Liver (tissue), 9 donors: ENCODE data around the gene AP2A2. TPM values are rescaled to one million over a fixed set of nuclear protein-coding genes. Genes with fewer than 3 reads are reported as not detected.

Experiments
- DNase-seq: peaks from one replicate; pipeline ENCODE4 v3.0.0-alpha.2; 2017; ENCODE audit warnings: low spot score
- H3K27ac ChIP-seq, 2 donors: one replicate each; pipeline ENCODE4 v1.7.0; 2013; ENCODE audit warnings: inconsistent platforms in 2 of 2, low read length in 2 of 2, control low read depth in 1 of 2, low read depth in 1 of 2, mild to moderate bottlenecking in 1 of 2
- H3K27me3 ChIP-seq, 4 donors: one replicate each; pipeline versions ENCODE4 v1.6.1 to v1.7.0; 2013; ENCODE audit warnings: low read length in 3 of 4, inconsistent platforms in 1 of 4, mild to moderate bottlenecking in 1 of 4, moderate library complexity in 1 of 4; ENCODE audit not compliant: control insufficient read depth in 4 of 4, insufficient read depth in 4 of 4
- H3K36me3 ChIP-seq, 4 donors: one replicate each; pipeline versions ENCODE4 v1.6.1 to v1.7.0; 2013; ENCODE audit warnings: low read length in 3 of 4, mild to moderate bottlenecking in 3 of 4, low read depth in 1 of 4, moderate library complexity in 1 of 4; ENCODE audit not compliant: control insufficient read depth in 4 of 4, insufficient read depth in 3 of 4
- H3K4me1 ChIP-seq, 4 donors: one replicate each; pipeline versions ENCODE4 v1.6.1 to v1.7.0; 2013; ENCODE audit warnings: low read length in 3 of 4, mild to moderate bottlenecking in 3 of 4, moderate library complexity in 1 of 4; ENCODE audit not compliant: control insufficient read depth in 4 of 4, insufficient read depth in 4 of 4
- H3K4me3 ChIP-seq, 3 donors: one replicate each; pipeline versions ENCODE4 v1.6.1 to v1.7.0; 2013; ENCODE audit warnings: low read length in 3 of 3, control low read depth in 1 of 3, low read depth in 1 of 3, mild to moderate bottlenecking in 1 of 3
- H3K9ac ChIP-seq, 2 donors: one replicate each; pipeline ENCODE4 v1.7.0; 2013; ENCODE audit warnings: low read length in 2 of 2, mild to moderate bottlenecking in 2 of 2, moderate library complexity in 2 of 2, control low read depth in 1 of 2, low read depth in 1 of 2
- H3K9me3 ChIP-seq, 4 donors: one replicate each; pipeline versions ENCODE4 v1.6.1 to v1.7.0; 2013; ENCODE audit warnings: low read length in 3 of 4; ENCODE audit not compliant: control insufficient read depth in 4 of 4
- CTCF ChIP-seq: fragments of 150-350 bp; IDR thresholded peaks from 2 replicates; pipeline ENCODE4 v1.5.1; 2017; ENCODE audit warnings: improper control_type of control experiment, low read depth, low read length; ENCODE audit not compliant: missing input control
- EGR1 ChIP-seq, 2 donors: IDR thresholded peaks; 2 replicates each; pipeline ENCODE4 v1.6.1; 2016 to 2018; ENCODE audit warnings: antibody characterized with exemption in 2 of 2, low read depth in 2 of 2
- FOXA2 ChIP-seq: IDR thresholded peaks from 2 replicates; pipeline ENCODE4 v1.6.1; 2016; ENCODE audit warnings: antibody characterized with exemption
- JUND ChIP-seq, 2 donors: IDR thresholded peaks; 2 replicates each; pipeline ENCODE4 v1.6.1; 2016; ENCODE audit warnings: antibody characterized with exemption in 2 of 2
- RAD21 ChIP-seq, 2 donors: IDR thresholded peaks; 2 replicates each; pipeline ENCODE4 v1.6.1; 2016; ENCODE audit warnings: antibody characterized with exemption in 2 of 2, mild to moderate bottlenecking in 2 of 2
- TAF1 ChIP-seq: conservative IDR thresholded peaks from 2 replicates; pipeline ENCODE4 v1.6.1; 2016; ENCODE audit warnings: antibody characterized with exemption, mild to moderate bottlenecking
- WGBS: extraction: QIAGEN DNeasy Blood & Tissue Kit; methylation state at CpG from one replicate; pipeline ENCODE4 v1.1.7; 2013; 5-methylcytosine and 5-hydroxymethylcytosine counted together
- polyA plus RNA-seq, 2 donors: library from polyadenylated mRNA; stranded (reverse) in 1 of 2; unstranded in 1 of 2; fragments of 200-250 nt in 1 of 2; fragments of >200 nt in 1 of 2; fragmentation: Nextera tagmentation in 1 of 2; extraction: Ambion mirVana in 1 of 2; gene quantifications; one replicate each; pipeline versions ENCODE4 v1.2.1 to v1.2.3, GENCODE V29; 2013 to 2015
- total RNA-seq, 2 donors: library from RNA; depleted of rRNA; stranded (reverse); fragments of >200 nt; gene quantifications; one replicate each; pipeline ENCODE4 v1.2.3, GENCODE V29; 2014
- TF ChIP-seq, protein P1 (sequence below): IDR thresholded peaks from 2 replicates; pipeline ENCODE4 v1.6.1; 2016; ENCODE audit warnings: antibody characterized with exemption
- TF ChIP-seq, protein P2 (sequence below): IDR thresholded peaks from 2 replicates; pipeline ENCODE4 v1.6.1; 2016; ENCODE audit warnings: antibody characterized with exemption
- TF ChIP-seq, protein P3 (sequence below): IDR thresholded peaks from 2 replicates; pipeline ENCODE4 v1.6.1; 2016; ENCODE audit warnings: antibody characterized with exemption, mild to moderate bottlenecking
- donor health status: healthy.
- donor health status: healthy.
- donor health status: healthy.
- donor health status: healthy.
- donor health status: healthy.

The AP2A2 gene
- total and polyA plus RNA-seq, 4 donors, result 20.5 to 39.7 (median 23.8) TPM

DNA sequence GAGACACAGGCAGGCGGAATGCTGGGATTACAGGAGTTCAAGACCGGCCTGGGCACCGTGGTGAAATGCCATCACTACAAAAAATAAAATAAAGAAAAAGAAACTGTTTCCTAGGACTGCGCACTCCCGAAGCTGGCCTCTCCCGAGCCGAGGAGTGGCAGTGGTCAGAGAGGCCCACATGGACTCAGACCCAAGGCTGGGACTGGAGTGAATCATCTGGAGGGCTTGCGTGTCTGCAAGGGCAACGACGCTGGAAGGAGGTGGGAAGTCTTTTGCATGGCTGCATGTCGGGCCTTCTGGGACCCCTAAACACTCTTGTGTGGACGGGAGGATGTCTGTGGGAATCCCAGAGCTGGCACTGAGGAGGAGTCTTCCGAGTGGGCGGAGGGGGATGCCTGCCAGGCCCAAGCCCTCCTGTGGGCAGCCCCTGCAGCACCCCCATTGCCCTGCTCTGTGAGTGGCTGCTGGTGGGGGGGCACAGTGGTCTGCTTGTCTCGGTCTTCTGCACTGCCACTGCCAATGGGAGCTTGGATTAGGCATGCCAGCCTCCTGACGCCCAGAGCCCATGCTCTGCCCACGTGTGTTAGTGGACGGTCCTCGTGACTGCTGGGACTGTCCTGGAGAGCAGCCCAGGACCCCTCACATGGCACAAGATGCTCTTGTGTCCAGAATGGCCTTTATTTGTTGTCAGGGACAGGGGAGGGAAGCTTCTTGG, 1.8 kb upstream of the AP2A2 start:
- WGBS, result 90% methylated on average over 19 of the region's 19 CpGs
- no peaks in the 10 kb centered on the region for H3K27me3 ChIP-seq
- peaks cover 2 to 25% (median 20%) of the 10 kb centered on the region in 4 donors for H3K4me1 ChIP-seq
- TF ChIP-seq, protein P1, sequence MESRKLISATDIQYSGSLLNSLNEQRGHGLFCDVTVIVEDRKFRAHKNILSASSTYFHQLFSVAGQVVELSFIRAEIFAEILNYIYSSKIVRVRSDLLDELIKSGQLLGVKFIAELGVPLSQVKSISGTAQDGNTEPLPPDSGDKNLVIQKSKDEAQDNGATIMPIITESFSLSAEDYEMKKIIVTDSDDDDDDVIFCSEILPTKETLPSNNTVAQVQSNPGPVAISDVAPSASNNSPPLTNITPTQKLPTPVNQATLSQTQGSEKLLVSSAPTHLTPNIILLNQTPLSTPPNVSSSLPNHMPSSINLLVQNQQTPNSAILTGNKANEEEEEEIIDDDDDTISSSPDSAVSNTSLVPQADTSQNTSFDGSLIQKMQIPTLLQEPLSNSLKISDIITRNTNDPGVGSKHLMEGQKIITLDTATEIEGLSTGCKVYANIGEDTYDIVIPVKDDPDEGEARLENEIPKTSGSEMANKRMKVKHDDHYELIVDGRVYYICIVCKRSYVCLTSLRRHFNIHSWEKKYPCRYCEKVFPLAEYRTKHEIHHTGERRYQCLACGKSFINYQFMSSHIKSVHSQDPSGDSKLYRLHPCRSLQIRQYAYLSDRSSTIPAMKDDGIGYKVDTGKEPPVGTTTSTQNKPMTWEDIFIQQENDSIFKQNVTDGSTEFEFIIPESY, result no peak
- TF ChIP-seq CTCF, result no peak
- TF ChIP-seq, protein P2, sequence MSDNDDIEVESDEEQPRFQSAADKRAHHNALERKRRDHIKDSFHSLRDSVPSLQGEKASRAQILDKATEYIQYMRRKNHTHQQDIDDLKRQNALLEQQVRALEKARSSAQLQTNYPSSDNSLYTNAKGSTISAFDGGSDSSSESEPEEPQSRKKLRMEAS, result no peak
- no peak for TF ChIP-seq FOXA2
- no peak for TF ChIP-seq RAD21 (IDR thresholded peaks at IDR 0.05)
- no peak overlapping the region for H3K9ac ChIP-seq
- DNase-seq, result no peak
- H3K27ac ChIP-seq, result no peak overlapping the region
- H3K4me3 ChIP-seq, result no peak overlapping the region
- H3K36me3 ChIP-seq, result no peaks in the 10 kb centered on the region
- no peaks in the 10 kb centered on the region for H3K9me3 ChIP-seq

DNA sequence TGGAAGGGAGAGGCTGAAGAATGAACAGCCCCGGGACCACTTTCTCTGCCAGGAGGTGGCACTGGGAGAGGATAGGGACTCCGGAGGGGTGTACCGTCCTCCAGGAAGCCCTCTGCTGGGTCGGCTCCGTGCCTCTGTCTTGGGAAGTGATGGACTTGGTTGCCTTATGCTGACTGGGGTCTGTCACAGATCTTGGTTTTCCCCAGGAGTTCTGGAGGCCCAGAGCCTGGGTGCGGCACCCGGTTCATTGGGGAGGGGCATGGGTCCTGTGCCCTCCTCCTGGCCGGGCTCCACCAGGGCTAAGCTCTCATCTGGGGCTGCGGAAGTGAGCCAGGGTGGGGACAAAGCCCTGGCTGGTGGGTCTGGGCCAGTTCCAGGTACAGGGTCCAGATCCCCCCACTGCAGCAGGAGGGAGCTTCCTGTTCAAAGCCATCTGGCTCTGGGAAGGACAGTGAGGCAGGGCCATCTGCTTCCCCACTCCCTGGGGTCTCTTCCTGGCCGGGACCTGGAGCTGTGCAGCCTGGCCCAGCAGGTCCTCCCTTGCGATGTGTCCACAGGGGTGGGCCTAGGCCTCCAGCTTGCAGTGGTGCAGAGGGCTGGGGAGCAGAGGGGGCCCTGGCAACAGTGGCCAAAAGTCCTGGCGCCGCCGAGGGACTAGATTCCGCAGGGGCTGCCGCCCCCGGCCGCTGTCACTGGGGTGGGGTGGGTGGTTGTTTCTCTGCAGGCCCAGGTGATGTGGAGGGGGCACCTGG, 1.1 kb upstream of the AP2A2 start:
- Histone ChIP-seq H3K9me3 (no peaks in the 10 kb centered on the region), H3K4me3 (no peak overlapping the region), H3K27ac (no peak overlapping the region), H3K4me1 (peaks cover 5 to 28% (median 27%) of the 10 kb centered on the region in 4 donors), H3K36me3 (no peaks in the 10 kb centered on the region), H3K9ac (no peak overlapping the region), H3K27me3 (no peaks in the 10 kb centered on the region)
- no peak for DNase-seq
- TF ChIP-seq, protein P3, sequence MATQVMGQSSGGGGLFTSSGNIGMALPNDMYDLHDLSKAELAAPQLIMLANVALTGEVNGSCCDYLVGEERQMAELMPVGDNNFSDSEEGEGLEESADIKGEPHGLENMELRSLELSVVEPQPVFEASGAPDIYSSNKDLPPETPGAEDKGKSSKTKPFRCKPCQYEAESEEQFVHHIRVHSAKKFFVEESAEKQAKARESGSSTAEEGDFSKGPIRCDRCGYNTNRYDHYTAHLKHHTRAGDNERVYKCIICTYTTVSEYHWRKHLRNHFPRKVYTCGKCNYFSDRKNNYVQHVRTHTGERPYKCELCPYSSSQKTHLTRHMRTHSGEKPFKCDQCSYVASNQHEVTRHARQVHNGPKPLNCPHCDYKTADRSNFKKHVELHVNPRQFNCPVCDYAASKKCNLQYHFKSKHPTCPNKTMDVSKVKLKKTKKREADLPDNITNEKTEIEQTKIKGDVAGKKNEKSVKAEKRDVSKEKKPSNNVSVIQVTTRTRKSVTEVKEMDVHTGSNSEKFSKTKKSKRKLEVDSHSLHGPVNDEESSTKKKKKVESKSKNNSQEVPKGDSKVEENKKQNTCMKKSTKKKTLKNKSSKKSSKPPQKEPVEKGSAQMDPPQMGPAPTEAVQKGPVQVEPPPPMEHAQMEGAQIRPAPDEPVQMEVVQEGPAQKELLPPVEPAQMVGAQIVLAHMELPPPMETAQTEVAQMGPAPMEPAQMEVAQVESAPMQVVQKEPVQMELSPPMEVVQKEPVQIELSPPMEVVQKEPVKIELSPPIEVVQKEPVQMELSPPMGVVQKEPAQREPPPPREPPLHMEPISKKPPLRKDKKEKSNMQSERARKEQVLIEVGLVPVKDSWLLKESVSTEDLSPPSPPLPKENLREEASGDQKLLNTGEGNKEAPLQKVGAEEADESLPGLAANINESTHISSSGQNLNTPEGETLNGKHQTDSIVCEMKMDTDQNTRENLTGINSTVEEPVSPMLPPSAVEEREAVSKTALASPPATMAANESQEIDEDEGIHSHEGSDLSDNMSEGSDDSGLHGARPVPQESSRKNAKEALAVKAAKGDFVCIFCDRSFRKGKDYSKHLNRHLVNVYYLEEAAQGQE, result no peak
- TF ChIP-seq TAF1 (no peak), JUND (IDR thresholded peaks at IDR 0.05) (no peak), EGR1 (IDR thresholded peaks at IDR 0.05; ENCODE audit: low read depth in 2 of 2) (no peak)
- 84% methylated on average over 18 of the region's 18 CpGs for WGBS
